Left colon (tissue), 2 donors: ENCODE results near the gene HSD17B1. TPM values are rescaled to one million over a fixed set of nuclear protein-coding genes. Genes with fewer than 3 reads are reported as not detected.
"Not testable (repeated sequence)": the region's sequence is repeated elsewhere in the genome, so short reads cannot be mapped to it uniquely, and the experiment has no call there.

ENCODE experiments used
- ATAC-seq: fragments of 200-7000 bp; cut with Tn5 transposase; one replicate; pipeline ENCODE4 v1.9.1; 2020; ENCODE audit warnings: mild to moderate bottlenecking, moderate library complexity
- DNase-seq, 2 donors: peaks; one replicate each; pipeline ENCODE4 v3.0.0-alpha.2; 2020
- intact Hi-C, 2 donors: fragments of 100-400 bp; cut with DNase I in 1 of 2; cut with micrococcal nuclease in 1 of 2; formaldehyde crosslinking; loops; one replicate each; pipeline versions ENCODE4 v1.11.2 to v1.14.0; 2022; cut with DNase I, micrococcal nuclease
- total RNA-seq, 2 donors: library from RNA; stranded (reverse); fragmentation: NEBNext Ultra II Directional; extraction: Animal tissue kit (Norgen Biotek cat#: 25700); gene quantifications; one replicate each; pipeline ENCODE4 v1.2.1, GENCODE V29; 2021
- donor health status: DM: no; HTN: no; CAD: no.
- donor health status: DM: yes; HTN: yes; CAD: no.

HSD17B1 gene
- total RNA-seq, 2 donors from 2014 or later, result 0.85 to 0.98 TPM

DNA sequence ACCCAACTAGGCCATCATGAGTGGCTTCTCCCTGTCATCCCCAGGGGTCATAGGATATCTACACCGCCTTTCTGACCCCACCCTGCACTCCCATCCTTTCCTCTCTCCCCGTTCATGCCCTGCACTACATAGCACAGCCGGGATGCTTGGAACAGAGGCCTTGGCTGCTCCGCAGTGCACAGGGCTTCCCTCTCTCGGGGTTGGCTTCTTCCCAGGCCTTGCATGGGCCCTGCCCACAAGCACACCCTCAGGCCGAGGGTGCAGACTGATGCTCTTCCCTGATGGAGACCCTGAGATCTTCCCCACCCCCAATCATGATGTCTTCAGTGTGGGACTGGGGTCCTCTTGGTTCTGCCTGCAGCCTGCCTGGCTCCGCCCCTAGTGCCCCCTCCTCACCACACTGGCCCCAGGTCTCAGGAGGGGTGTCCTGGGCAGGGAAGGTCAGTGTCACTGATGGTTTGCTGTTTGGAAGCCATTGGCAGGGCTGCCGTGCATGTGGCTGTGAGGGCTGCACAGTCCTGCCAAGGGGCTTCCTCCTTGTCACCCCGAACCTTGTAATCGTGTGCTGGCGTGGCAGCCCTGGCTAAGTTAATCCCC is 31.0 kb upstream of the HSD17B1 start:
- ATAC-seq (no peak), DNase-seq (peak in 1 of 2 donors; percentile 53)
- intact Hi-C loops, result loop anchor here (10.0 kb wide), 2 partner anchors 97 to 207 kb away; partner anchors contain the start of gene CAVIN1 (in 1 of the 2)

GRCh38 chr17:42522263-42522790 is 30.4 kb upstream of the HSD17B1 start:
- ATAC-seq (no peak), DNase-seq (no peak)
- intact Hi-C loops, result loop anchor here (10.0 kb wide), 2 partner anchors 98 to 208 kb away; partner anchors contain the start of gene CAVIN1 (in 1 of the 2)

DNA sequence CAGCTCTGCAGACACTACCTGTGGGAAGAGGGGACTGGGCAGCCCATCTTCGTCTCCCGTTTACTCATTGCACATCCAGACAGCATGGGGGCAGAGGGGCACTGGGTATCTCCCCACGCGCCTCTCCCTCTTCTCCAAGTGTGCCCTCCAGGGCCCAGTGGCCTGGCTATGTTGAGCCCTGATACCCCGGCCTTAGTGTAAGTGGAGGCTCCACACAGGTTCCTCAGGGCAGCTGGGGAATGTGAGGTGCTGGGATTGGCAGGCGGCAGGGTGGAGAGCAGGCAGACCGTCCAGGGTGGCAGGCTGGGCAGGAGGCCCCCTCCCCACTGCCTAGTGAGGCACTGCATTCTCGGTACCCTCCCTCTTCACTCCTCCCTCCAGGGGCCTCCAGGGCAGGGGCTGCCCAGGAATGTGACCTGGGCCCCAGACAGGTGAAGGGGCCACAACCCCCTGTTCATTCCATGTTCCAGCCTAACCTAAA is 29.9 kb upstream of the HSD17B1 start:
- DNase-seq (no peak), ATAC-seq (no peak)

DNA sequence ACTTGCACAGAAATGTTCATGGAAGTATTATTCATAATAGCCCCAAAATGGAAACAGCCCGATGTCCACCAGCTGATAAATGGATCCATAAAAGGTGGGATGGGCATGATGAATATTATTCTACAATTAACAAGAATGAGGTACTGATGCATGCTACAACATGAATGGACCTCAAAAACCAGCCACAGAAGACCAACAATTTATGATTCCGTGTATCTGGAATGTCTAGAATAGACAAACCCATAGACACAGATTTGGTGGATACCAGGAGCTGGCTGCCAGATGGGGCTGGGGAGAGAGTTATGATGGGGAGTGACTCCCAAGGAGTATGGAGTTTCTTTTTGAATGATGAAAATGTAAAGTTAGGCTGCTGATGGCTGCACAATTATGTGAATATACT is 27.5 kb upstream of the HSD17B1 start:
- intact Hi-C loops, result loop anchor here (10.0 kb wide), 2 partner anchors 100 to 210 kb away; partner anchors contain the start of gene CAVIN1 (in 1 of the 2)
- ATAC-seq (no peak), DNase-seq (no peak)

More for the DNA sequence above, 29.9 kb upstream of the HSD17B1 start:
- intact Hi-C loops, result loop anchor here (10.0 kb wide), 2 partner anchors 98 to 208 kb away; partner anchors contain the start of gene CAVIN1 (in 1 of the 2)

GRCh38 chr17:42526031-42526444 is 26.7 kb upstream of the HSD17B1 start:
- DNase-seq (peak in 1 of 2 donors; percentile 63), ATAC-seq (peak; percentile 77)
- intact Hi-C loops, result loop anchor here (10.0 kb wide), 2 partner anchors 101 to 211 kb away; partner anchors contain the start of gene CAVIN1 (in 1 of the 2)

DNA sequence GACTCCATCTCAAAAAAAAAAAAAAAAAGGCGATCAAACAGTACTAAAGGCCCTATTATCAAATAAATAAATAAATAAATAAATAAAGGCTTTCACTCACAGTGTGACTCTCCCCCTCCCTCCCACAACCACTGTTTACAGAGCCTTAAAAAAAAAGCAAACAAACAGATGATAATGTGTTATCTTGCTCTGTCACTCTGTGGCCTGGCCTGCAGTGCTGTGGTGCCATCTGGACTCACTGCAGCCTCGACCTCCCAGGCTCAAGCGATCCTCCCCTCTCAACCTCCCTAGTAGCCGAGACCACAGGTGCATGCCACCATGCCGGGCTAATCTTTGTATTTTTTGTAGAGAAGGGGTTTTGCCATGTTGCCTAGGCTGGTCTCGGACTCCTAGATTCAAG is 24.8 kb upstream of the HSD17B1 start:
- no peak for DNase-seq
- no peak for ATAC-seq
- intact Hi-C loops, result loop anchor here (10.0 kb wide), 2 partner anchors 103 to 213 kb away; partner anchors contain the start of gene CAVIN1 (in 1 of the 2)

DNA sequence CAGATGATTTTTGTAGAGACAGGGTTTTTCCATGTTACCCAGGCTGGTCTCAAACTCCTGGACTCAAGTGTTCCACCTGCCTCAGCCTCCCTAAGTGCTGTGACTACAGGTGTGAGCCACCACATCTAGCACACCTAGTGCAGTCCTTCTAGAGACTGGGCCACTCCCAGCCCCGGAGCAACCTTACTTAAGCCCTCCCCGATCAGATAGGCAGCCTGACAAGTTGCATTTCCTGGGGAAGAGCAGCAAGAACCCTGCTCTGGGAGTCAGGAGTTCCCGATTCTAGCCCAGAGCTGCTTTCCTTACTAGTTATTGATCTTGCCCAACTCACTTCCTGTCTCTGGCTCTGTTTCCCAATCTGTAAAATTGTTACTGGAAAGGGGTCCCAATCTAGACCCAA is 23.7 kb upstream of the HSD17B1 start:
- intact Hi-C loops, result loop anchor here (10.0 kb wide), 2 partner anchors 104 to 214 kb away; partner anchors contain the start of gene CAVIN1 (in 1 of the 2)
- DNase-seq (no peak), ATAC-seq (peak; percentile 12)

DNA sequence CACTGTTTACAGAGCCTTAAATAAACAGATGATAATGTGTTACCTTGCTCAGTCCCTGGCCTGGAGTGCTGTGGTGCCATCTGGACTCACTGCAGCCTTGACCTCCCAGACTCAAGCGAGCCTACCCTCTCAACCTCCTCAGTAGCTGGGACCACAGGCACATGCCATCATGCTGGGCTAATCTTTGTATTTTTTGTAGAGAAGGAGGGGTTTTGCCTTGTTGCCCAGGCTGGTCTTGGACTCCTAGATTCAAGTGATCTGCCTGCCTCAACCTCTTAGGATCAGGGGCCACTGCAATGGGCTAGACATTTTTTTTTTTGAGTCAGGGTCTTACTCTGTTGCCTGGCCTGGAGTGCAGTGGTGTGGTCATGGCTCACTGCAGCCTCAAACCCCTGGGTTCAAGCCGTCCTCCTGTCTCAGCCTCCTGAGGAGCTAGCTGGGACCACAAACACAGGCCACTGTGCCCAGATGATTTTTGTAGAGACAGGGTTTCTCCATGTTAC is 21.7 kb upstream of the HSD17B1 start:
- no peak for DNase-seq
- intact Hi-C loops, result no loop called here
- ATAC-seq, result peak; percentile 14

DNA sequence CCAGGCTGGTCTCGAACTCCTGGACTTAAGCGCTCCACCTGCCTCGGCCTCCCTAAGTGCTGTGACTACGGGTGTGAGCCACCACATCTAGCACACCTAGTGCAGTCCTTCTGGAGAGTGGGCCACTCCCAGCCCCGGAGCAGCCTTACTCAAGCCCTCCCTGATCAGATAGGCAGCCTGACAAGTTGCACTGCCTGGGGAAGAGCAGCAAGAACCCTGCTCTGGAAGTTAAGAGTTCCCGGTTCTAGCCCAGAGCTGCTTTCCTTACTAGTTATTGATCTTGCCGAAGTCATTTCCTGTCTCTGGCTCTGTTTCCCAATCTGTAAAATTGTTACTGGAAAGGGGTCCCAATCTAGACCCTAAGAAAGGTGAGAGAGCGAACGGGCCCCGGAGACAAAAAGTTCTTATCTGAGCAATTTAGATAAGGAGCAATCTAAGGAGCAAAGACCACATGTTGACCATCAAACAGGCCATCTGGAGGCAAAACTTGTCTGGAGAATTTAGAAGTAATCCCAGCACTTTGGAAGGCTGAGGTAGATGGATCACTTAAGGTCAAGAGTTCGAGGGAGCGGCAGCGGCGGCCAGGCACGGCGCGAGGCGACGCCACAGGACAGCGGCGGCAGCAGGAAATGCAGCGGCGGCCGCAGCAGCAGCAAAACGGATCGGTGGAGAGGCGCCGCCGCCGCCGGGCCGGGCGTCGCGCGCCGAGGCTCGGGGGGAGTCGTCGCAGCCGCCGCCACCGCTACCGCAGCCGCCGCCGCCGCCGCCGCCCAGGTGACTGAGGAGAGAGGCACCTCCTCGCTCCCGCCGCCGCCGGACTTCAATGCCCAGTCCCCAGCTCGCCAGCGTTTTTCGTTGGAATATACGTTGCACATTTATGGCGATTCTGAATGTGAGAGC is 21.0 kb upstream of the HSD17B1 start:
- intact Hi-C loops, result no loop called here
- ATAC-seq, result peak; percentile 49
- peak; percentile 65 to 76 for DNase-seq

- no peak for DNase-seq
- ATAC-seq, result peak; percentile 1
- intact Hi-C loops, result no loop called here
Measured at GRCh38 chr17:42535155-42536047, 17.3 kb upstream of the HSD17B1 start.

DNA sequence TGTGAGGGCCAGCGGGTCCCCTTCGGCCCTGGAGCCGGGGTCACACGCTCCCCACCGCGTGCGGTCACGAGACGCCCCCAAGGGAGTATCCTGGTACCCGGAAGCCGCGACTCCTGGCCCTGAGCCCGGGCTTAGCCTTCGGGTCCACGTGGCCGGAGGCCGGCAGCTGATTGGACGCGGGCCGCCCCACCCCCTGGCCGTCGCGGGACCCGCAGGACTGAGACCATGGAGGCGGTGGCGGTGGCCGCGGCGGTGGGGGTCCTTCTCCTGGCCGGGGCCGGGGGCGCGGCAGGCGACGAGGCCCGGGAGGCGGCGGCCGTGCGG is 16.7 kb upstream of the HSD17B1 start, which contains the start of gene NAGLU:
TSS of gene NAGLU (plus strand) at position 194 of the 324 bp plus-strand sequence. CDS start at position 226, 32 bp downstream.
- DNase-seq (peak; percentile 97 to 99), ATAC-seq (peak; percentile 79)
- intact Hi-C loops, result no loop called here

- DNase-seq (peak; percentile 90), ATAC-seq (peak; percentile 62)
- intact Hi-C loops, result no loop called here
Measured at GRCh38 chr17:42536372-42537155, 16.2 kb upstream of the HSD17B1 start.

- intact Hi-C loops, result no loop called here
Measured at GRCh38 chr17:42537156-42537805, 15.4 kb upstream of the HSD17B1 start.

DNA sequence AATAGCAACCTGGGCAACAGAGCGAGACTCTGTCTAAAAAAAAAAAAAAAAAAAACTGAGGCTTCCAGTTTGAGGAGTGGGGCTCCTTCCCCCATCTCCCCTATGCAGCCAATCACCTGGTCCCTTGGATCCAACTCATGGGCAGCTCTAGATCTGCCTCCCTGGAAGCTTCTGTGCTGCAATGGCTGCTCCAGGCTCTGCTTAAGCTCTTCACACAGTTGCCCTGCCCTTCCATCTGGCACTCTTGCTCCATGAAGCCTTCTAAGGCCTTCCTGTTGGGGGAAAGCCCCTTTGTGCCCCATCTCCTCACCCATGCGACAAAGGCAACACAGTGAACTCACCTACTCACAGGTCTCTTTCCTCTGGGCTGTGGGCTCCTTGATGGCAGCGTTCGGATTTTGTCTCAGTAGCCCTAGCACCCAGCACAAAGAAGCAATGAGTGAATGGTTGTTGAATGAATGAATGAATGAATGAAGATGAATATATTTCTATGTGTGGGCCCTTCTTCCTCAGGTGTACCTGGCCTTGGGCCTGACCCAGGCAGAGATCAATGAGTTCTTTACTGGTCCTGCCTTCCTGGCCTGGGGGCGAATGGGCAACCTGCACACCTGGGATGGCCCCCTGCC is 14.8 kb upstream of the HSD17B1 start:
- ATAC-seq (no peak), DNase-seq (no peak)
- intact Hi-C loops, result no loop called here

More at GRCh38 chr17:42537156-42537805, 15.4 kb upstream of the HSD17B1 start:
- DNase-seq (no peak), ATAC-seq (no peak)

- intact Hi-C loops, result no loop called here
- no peak for DNase-seq
- ATAC-seq, result no peak
Measured at GRCh38 chr17:42538482-42538881, 14.2 kb upstream of the HSD17B1 start.

DNA sequence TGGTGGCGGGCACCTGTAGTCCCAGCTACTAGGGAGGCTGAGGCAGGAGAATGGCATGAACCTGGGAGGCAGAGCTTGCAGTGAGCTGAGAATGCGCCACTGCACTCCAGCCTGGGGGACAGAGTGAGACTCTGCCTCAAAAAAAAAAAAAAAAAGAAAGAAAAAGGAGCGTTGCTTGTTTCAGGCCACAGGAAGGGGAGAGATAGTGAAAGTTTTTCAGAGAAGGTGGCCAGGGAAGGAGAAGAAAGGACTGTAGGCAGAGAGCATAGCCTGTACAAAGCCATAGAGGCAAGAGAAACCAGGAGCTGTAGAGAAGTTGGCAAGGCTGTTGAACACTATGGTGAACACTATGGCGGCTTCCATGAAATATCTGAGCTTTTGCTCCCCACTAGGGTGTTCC is 12.2 kb upstream of the HSD17B1 start:
- DNase-seq, intact Hi-C loops, ATAC-seq: not testable (repeated sequence)
